SU-DHL-6 (cell line): ENCODE measurements around the gene CDH16.

Experiments used
- CTCF ChIP-seq: fragments of 200-600 bp; sonication (generic); IDR thresholded peaks from one replicate; pipeline ENCODE4 v1.5.1; 2017; ENCODE audit warnings: antibody characterized with exemption, mild to moderate bottlenecking, low read length, moderate library complexity; ENCODE audit not compliant: insufficient read depth, poor library complexity, severe bottlenecking
- EZH2phosphoT487 ChIP-seq: fragments of 200-600 bp; sonication (generic), shearing (Covaris generic); conservative IDR thresholded peaks from 2 replicates; pipeline ENCODE4 v1.6.1; 2018; ENCODE audit warnings: mild to moderate bottlenecking, antibody characterized with exemption, low read length, moderate library complexity, mixed read lengths

- TF ChIP-seq CTCF (no peak), EZH2phosphoT487 (no peak)
Measured at GRCh38 chr16:66910175-66910940, 8.3 kb downstream of the CDH16 start.
